Measurements from ENCODE around the gene AMZ1.

AMZ1 gene

DNA sequence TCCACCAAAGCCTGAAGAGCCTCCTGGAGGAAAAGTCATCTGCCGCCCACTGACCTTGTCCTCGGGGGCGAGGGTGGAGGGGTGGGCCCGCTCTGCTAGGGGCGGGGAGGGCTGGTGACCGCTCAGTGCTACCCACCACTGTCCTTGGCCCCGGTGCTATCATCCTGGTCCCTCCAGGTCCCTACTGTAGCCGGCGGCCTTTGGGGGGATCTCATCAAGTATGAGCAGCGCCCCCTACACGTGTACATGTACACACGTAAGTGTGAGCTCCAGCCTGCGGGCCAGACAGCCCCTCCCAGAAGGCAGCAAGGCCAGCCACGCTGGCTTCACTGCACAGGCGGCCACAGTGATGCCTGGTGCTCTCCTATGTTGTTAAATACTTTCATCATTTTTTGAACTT, 36.7 kb upstream of the AMZ1 start:
- peak; percentile 40 for DNase-seq (ENCODE audit: low read depth)

DNA sequence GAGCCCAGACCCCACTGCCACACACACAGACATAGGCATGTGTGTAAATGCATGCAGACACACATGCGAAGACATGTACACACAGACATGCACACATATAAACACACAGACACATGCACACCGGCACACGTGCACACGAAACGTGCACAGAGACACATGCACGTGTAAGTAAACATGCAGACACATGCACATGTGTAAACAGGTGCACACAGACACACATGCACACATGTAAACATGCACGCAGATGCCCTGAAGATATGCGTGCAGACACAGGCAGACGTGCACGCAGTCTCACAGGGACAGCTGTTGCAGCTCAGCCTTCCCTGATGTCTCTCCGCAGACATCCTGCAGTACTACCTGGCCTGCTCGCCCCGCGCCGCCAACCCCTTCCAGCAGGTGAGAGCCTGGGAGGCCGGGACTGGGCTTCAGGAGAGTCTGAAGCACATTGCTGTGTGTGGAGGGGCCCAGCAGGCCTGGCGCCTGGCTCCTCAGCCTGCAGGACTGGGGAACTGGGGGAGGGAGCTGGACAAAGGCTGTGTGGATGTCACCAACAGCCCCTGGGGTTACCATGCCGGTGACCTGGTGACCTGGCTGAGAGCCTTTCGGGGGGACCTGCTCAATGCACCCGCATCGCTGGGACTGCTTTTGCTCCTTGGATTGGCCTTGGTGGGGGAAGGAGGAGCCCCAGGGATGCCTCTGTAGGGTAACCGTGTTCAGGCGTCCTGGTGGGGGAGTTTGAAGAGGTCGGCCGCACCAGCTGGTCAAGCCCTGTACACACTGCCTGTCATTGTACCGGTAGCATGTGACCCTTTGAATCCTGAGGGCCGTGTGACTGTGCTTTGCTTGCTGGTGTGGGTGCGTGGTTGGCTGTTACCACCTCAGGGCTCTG, 35.9 kb upstream of the AMZ1 start:
- H3K4me3 ChIP-seq (ENCODE audit: control insufficient read depth, low read depth, low read length): no peak overlapping the region
- no peak for DNase-seq (ENCODE audit: low read depth)
- TF ChIP-seq CTCF (conservative IDR thresholded peaks at IDR 0.05; ENCODE audit: control insufficient read depth, insufficient read depth, low read depth, low read length): no peak

More for the DNA sequence above, 36.7 kb upstream of the AMZ1 start:
- no peak overlapping the region for H3K4me3 ChIP-seq (ENCODE audit: control insufficient read depth, low read depth, low read length)
- TF ChIP-seq CTCF (conservative IDR thresholded peaks at IDR 0.05; ENCODE audit: control insufficient read depth, insufficient read depth, low read depth, low read length): peak; percentile 20

DNA sequence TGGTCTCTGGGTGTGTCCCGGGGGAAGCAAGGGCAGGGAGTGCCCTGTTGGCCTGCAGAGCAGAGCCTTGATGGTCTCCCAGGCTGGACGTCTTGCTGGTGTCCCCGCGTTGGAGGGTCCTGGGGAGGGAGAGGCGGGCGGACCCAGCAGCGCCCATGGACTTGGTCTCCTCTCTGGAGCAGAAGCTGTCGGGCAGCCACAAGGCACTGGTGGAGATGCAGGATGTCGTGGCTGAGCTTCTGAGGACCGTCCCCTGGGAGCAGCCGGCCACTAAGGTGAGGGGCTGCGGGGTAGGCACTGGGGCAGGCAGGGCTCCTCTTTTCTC, 35.3 kb upstream of the AMZ1 start:
- no peak overlapping the region for H3K4me3 ChIP-seq (ENCODE audit: control insufficient read depth, low read depth, low read length)
- DNase-seq (ENCODE audit: low read depth): no peak
- no peak for TF ChIP-seq CTCF (conservative IDR thresholded peaks at IDR 0.05; ENCODE audit: control insufficient read depth, insufficient read depth, low read depth, low read length)

DNA sequence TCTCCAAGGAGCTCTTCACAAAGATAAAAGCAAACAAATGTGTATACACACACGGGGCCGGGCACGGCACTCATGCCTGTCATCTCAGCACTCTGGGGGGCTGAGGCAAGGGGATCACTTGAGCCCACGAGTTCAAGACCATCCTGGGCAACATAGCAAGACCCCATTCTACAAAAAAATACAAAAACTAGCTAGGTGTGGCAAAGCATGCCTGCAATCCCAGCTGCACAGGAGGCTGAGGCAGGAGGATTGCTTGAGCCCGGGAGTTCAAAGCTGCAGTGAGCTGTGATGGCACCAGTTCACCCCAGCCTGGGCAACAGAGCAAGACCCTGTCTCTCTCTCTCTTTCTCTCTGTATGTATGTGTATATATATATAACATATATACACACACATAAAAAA, 33.9 kb upstream of the AMZ1 start:
- DNase-seq (ENCODE audit: low read depth): no peak
- TF ChIP-seq CTCF (conservative IDR thresholded peaks at IDR 0.05; ENCODE audit: control insufficient read depth, insufficient read depth, low read depth, low read length): no peak
- H3K4me3 ChIP-seq (ENCODE audit: control insufficient read depth, low read depth, low read length): no peak overlapping the region

GRCh38 chr7:2655870-2656614, 32.0 kb upstream of the AMZ1 start:
- DNase-seq (ENCODE audit: low read depth): no peak
- no peak overlapping the region for H3K4me3 ChIP-seq (ENCODE audit: control insufficient read depth, low read depth, low read length)
- TF ChIP-seq CTCF (conservative IDR thresholded peaks at IDR 0.05; ENCODE audit: control insufficient read depth, insufficient read depth, low read depth, low read length): no peak

GRCh38 chr7:2657208-2657607, 30.8 kb upstream of the AMZ1 start:
- TF ChIP-seq CTCF (conservative IDR thresholded peaks at IDR 0.05; ENCODE audit: control insufficient read depth, insufficient read depth, low read depth, low read length): no peak
- no peak overlapping the region for H3K4me3 ChIP-seq (ENCODE audit: control insufficient read depth, low read depth, low read length)
- DNase-seq (ENCODE audit: low read depth): no peak
